H1 (cell line): ENCODE measurements around the gene FBXO11. TPM values are rescaled to one million over a fixed set of nuclear protein-coding genes. Genes with fewer than 3 reads are reported as not detected.

ENCODE experiments used
- E2F6 ChIP-seq: IDR thresholded peaks from 2 replicates; pipeline ENCODE4 v1.6.1; 2012; ENCODE audit warnings: inconsistent platforms
- EZH2 ChIP-seq: fragments of 200-600 bp; sonication (generic); IDR thresholded peaks from 2 replicates; pipeline ENCODE4 v1.7.1; 2012; ENCODE audit warnings: low read depth, mild to moderate bottlenecking, moderate library complexity, low read length, inconsistent platforms; ENCODE audit not compliant: severe bottlenecking
- HDAC2 ChIP-seq, 2 experiments: fragments of 300-600 bp in 1 of 2; sonication (generic) in 1 of 2; IDR thresholded peaks; 2 replicates each; pipeline ENCODE4 v1.6.1; 2011 to 2012; ENCODE audit warnings: low read depth in 2 of 2, low read length in 2 of 2, mild to moderate bottlenecking in 2 of 2, moderate library complexity in 2 of 2, borderline replicate concordance in 1 of 2, inconsistent platforms in 1 of 2
- SP2 ChIP-seq: IDR thresholded peaks from 2 replicates; pipeline ENCODE4 v1.6.1; 2012; ENCODE audit warnings: mild to moderate bottlenecking, low read length, inconsistent platforms
- polyA plus RNA-seq, 7 experiments: library from polyadenylated mRNA; depleted of rRNA in 3 of 7; stranded (reverse) in 5 of 7; unstranded in 2 of 7; fragments of >200 nt in 5 of 7; fragments of 200-250 nt in 2 of 7; gene quantifications; 1 replicate in 5 of 7; 2 replicates in 1 of 7; 4 replicates in 1 of 7; pipeline versions ENCODE4 v1.2.1 to v1.2.3, GENCODE V29; 2011 to 2013; ENCODE audit warnings: missing spikeins in 2 of 7, mixed read lengths in 2 of 7
- total RNA-seq: library from RNA; stranded (reverse); fragmentation: NEBNext Ultra II Directional; extraction: Animal tissue kit (Norgen Biotek cat#: 25700); gene quantifications from 2 replicates; pipeline ENCODE4 v1.2.1, GENCODE V29; 2021

The FBXO11 gene
- total and polyA plus RNA-seq, 2 of the 8 experiments (the other 6 are each of a cell fraction or from before 2014, with no cell fraction given) = 21.7 to 57.3 TPM

- TF ChIP-seq SP2 (no peak), HDAC2 (IDR thresholded peaks at IDR 0.05; ENCODE audit: borderline replicate concordance in 1 of 2, low read depth in 2 of 2, low read length in 2 of 2) (no peak), EZH2 (no peak), E2F6 (no peak)
These were observed 68.0 kb downstream of the FBXO11 start (continued) for GRCh38 chr2:47838249-47838648.
